ENCODE measurements around the gene CCER1.
A peak's percentile ranks its signal among the peaks of the same experiment; 100 is the strongest.

Gene CCER1, protein sequence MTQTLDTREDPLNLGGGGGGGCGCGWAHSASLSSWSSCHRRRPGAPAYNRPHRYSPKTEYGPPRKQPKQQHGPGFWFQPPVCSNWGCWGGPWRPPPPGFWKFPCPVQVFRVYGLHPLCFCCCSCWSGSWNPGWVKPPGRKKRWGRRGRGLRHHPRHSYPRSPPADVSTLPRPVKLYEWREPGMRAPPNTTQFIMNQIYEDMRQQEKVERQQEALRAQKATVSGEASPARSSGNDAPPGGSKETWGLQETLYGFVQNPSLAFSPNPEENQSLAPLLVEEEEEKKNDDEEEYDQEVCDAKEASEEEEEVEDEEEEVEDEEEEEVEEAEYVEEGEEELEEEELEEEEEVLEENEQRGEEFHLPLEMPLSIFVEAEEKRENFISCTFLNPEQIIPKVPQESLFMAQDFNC

DNA sequence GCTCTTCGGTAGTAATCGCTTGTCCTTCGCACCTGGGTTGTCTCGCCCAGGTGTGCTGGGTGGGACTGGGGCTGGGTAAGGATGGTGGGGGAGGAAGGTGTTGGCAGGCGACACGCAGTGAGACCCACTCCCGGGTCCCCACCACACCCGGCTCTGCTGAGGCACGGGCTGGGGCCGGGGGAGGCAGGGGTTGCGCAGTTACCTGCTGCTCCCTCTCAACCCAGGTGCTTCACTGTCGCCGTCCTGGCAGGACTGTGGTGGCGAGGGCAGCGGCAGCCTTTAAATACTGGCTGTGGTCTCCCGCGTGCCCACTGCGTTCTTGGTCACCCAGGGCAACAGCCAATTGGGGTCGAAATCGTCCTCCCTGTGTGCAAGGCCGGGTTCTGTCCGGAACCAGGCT lies at the start of gene CCER1:
Gene CCER1 (minus strand): TSS at position 256 of the 400 bp plus-strand sequence. CDS start 434 bp downstream, outside the sequence.
- DNase-seq (ENCODE audit: low read depth): no peak
- TF ChIP-seq, protein P1, sequence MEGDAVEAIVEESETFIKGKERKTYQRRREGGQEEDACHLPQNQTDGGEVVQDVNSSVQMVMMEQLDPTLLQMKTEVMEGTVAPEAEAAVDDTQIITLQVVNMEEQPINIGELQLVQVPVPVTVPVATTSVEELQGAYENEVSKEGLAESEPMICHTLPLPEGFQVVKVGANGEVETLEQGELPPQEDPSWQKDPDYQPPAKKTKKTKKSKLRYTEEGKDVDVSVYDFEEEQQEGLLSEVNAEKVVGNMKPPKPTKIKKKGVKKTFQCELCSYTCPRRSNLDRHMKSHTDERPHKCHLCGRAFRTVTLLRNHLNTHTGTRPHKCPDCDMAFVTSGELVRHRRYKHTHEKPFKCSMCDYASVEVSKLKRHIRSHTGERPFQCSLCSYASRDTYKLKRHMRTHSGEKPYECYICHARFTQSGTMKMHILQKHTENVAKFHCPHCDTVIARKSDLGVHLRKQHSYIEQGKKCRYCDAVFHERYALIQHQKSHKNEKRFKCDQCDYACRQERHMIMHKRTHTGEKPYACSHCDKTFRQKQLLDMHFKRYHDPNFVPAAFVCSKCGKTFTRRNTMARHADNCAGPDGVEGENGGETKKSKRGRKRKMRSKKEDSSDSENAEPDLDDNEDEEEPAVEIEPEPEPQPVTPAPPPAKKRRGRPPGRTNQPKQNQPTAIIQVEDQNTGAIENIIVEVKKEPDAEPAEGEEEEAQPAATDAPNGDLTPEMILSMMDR (IDR thresholded peaks at IDR 0.05; ENCODE audit: insufficient read depth, low read depth, low read length, missing control alignments): no peak
- no peak within 1 kb of the TSS for H3K4me3 ChIP-seq (ENCODE audit: low read length)

DNA sequence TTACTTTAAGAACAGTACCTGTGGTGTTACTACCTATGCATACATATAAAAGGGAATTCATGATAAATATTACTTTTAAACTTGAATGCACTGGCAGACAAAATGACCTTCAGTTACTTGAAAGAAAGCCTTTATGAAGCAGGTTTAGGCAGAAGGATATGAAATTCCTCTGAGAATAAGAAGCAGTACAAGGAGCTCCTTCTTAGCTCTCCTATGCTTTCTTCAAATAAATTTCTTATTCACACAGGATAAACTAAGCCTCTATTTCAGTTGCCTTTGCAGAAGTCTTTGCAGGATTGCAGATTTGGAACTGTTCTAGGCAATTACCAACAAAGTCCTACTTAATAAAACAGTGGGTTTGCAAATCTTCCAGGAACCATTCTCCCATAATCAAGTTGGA lies 48.8 kb upstream of the CCER1 start:
- H3K4me3 ChIP-seq (ENCODE audit: low read length): no peak overlapping the region
- no peak for DNase-seq (ENCODE audit: low read depth)
- TF ChIP-seq, protein P1 (IDR thresholded peaks at IDR 0.05; ENCODE audit: insufficient read depth, low read depth, low read length, missing control alignments): no peak

DNA sequence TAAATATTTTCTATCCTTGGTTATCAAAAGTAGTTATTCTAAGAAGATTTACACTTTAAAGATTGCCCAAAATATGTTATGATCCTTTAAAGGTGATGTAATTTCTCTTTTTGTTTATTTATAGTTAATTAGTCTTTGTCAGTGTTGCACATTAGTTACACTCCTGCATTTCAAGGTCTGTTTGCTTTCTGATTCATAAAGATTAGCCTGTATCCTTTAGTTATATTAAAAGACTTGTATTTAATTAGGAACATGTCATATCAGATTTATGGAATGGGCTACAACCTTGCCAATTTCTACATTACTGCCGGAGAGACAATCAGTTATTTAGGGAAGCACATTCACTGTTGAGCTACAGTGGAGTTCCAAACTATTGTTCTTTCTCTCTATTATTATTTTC lies 46.3 kb upstream of the CCER1 start:
- TF ChIP-seq, protein P1 (IDR thresholded peaks at IDR 0.05; ENCODE audit: insufficient read depth, low read depth, low read length, missing control alignments): no peak
- peak; percentile 8 for DNase-seq (ENCODE audit: low read depth)
- no peak overlapping the region for H3K4me3 ChIP-seq (ENCODE audit: low read length)

DNA sequence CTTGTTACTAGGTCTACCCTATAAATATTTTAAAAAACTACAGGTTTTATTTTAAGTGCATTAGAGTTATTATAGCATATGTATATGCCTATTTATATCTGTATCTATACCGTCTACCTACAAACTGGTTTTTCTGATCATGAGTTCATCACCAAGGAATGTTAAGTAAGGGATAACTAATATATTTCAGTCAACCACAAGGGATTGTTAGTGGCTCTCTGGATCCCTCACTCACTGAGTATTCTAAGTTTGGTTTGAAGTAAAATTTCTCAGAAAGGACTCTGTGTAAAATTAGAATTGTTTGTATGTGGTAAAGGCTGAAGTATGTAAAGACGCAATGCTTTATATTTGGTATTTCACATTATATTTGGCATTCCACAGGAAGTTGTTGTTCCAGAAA lies 45.0 kb upstream of the CCER1 start:
- DNase-seq (ENCODE audit: low read depth): peak; percentile 57
- TF ChIP-seq, protein P1 (IDR thresholded peaks at IDR 0.05; ENCODE audit: insufficient read depth, low read depth, low read length, missing control alignments): no peak
- no peak overlapping the region for H3K4me3 ChIP-seq (ENCODE audit: low read length)

DNA sequence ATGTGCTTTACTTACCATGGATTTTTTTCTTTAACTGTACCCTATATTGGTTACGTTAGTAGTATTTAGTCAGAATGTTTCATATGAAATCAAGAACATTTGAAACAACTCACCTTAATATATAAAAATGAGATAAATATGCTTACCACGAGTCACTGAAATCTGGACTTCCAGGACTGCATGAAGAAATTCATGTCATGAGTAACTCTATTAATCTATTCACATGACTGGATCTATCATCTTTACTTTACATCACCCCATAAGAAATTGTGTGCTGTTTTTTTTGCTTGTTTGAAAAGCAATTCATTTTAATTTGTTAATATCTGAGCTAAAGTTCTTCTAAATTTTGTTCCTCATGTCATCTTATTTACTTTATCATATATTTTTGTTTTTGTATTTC lies 44.6 kb upstream of the CCER1 start:
- H3K4me3 ChIP-seq (ENCODE audit: low read length): no peak overlapping the region
- TF ChIP-seq, protein P1 (IDR thresholded peaks at IDR 0.05; ENCODE audit: insufficient read depth, low read depth, low read length, missing control alignments): no peak
- DNase-seq (ENCODE audit: low read depth): peak; percentile 39

DNA sequence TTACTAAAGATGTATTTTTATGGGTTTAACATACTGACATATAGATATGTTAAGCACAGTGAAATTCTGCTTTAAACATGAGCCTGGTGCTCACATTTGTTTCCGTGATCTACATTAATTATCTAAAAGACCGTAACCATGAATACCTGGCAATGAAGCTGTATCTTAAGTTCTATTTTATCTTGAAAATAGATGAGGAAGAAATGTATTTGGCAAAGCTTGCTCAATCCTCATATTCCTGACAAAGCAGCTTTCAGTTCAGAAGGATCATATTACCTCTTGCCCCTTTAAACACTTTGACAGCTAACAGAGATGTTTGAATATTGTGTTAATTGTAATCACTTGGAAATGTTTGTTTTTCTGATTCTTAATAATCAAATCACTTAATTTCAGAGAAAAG lies 40.0 kb upstream of the CCER1 start:
- TF ChIP-seq, protein P1 (IDR thresholded peaks at IDR 0.05; ENCODE audit: insufficient read depth, low read depth, low read length, missing control alignments): no peak
- no peak overlapping the region for H3K4me3 ChIP-seq (ENCODE audit: low read length)
- DNase-seq (ENCODE audit: low read depth): no peak

Data from epithelial cell of esophagus (primary cell).